Measurements from ENCODE around the gene SLC11A1.

Gene SLC11A1, protein sequence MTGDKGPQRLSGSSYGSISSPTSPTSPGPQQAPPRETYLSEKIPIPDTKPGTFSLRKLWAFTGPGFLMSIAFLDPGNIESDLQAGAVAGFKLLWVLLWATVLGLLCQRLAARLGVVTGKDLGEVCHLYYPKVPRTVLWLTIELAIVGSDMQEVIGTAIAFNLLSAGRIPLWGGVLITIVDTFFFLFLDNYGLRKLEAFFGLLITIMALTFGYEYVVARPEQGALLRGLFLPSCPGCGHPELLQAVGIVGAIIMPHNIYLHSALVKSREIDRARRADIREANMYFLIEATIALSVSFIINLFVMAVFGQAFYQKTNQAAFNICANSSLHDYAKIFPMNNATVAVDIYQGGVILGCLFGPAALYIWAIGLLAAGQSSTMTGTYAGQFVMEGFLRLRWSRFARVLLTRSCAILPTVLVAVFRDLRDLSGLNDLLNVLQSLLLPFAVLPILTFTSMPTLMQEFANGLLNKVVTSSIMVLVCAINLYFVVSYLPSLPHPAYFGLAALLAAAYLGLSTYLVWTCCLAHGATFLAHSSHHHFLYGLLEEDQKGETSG

DNA sequence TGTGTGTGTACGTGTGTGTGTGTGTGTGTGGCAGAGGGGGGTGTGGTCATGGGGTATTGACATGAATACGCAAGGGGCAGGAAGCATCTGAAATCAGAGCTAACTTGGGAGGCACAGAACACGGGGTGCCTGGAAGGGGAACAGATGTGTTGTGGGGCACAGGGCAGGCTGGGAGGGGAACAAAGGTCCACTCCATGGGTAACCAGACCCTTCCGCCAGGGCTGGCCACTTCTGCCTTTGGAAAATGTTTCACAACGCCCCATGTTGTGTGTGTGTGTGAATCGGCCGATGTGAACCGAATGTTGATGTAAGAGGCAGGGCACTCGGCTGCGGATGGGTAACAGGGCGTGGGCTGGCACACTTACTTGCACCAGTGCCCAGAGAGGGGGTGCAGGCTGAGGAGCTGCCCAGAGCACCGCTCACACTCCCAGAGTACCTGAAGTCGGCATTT is at the start of gene SLC11A1:
Gene SLC11A1 (plus strand): TSS at position 358 of the 451 bp plus-strand sequence. CDS start 96 bp downstream, outside the sequence.
- no peak within 1 kb of the TSS for H3K27ac ChIP-seq
- no peaks in the 10 kb centered on the region for H3K27me3 ChIP-seq (ENCODE audit: insufficient read depth, low read depth, severe bottlenecking)
- DNase-seq = no peak
- H3K9me3 ChIP-seq (ENCODE audit: severe bottlenecking) = no peaks in the 10 kb centered on the region
- no peaks in the 10 kb centered on the region for H3K36me3 ChIP-seq
- TF ChIP-seq, protein P1, sequence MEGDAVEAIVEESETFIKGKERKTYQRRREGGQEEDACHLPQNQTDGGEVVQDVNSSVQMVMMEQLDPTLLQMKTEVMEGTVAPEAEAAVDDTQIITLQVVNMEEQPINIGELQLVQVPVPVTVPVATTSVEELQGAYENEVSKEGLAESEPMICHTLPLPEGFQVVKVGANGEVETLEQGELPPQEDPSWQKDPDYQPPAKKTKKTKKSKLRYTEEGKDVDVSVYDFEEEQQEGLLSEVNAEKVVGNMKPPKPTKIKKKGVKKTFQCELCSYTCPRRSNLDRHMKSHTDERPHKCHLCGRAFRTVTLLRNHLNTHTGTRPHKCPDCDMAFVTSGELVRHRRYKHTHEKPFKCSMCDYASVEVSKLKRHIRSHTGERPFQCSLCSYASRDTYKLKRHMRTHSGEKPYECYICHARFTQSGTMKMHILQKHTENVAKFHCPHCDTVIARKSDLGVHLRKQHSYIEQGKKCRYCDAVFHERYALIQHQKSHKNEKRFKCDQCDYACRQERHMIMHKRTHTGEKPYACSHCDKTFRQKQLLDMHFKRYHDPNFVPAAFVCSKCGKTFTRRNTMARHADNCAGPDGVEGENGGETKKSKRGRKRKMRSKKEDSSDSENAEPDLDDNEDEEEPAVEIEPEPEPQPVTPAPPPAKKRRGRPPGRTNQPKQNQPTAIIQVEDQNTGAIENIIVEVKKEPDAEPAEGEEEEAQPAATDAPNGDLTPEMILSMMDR (IDR thresholded peaks at IDR 0.05; ENCODE audit: low read depth, low read length) = no peak
- H3K4me3 ChIP-seq (ENCODE audit: low read depth, low read length) = no peak within 1 kb of the TSS

GRCh38 chr2:218332288-218332687 is 49.8 kb upstream of the SLC11A1 start:
- TF ChIP-seq, protein P1 (IDR thresholded peaks at IDR 0.05; ENCODE audit: low read depth, low read length) = peak; percentile 60
- DNase-seq = peak; percentile 63
- Histone ChIP-seq H3K36me3 (no peaks in the 10 kb centered on the region), H3K4me3 (ENCODE audit: low read depth, low read length) (no peak overlapping the region), H3K27ac (peak overlapping the region; percentile 22; the same call in 1 of the 2 replicates), H3K9me3 (ENCODE audit: severe bottlenecking) (no peaks in the 10 kb centered on the region), H3K27me3 (ENCODE audit: insufficient read depth, low read depth, severe bottlenecking) (no peaks in the 10 kb centered on the region)

GRCh38 chr2:218332920-218333645 is 49.0 kb upstream of the SLC11A1 start:
- H3K9me3 ChIP-seq (ENCODE audit: severe bottlenecking) = no peaks in the 10 kb centered on the region
- no peak for DNase-seq
- no peak overlapping the region for H3K4me3 ChIP-seq (ENCODE audit: low read depth, low read length)
- H3K36me3 ChIP-seq = no peaks in the 10 kb centered on the region
- TF ChIP-seq, protein P1 (IDR thresholded peaks at IDR 0.05; ENCODE audit: low read depth, low read length) = no peak
- no peak overlapping the region for H3K27ac ChIP-seq
- H3K27me3 ChIP-seq (ENCODE audit: insufficient read depth, low read depth, severe bottlenecking) = no peaks in the 10 kb centered on the region

GRCh38 chr2:218334531-218334930 is 47.5 kb upstream of the SLC11A1 start:
- peak overlapping the region; percentile 33 for H3K27ac ChIP-seq
- H3K27me3 ChIP-seq (ENCODE audit: insufficient read depth, low read depth, severe bottlenecking) = no peaks in the 10 kb centered on the region
- no peaks in the 10 kb centered on the region for H3K9me3 ChIP-seq (ENCODE audit: severe bottlenecking)
- TF ChIP-seq, protein P1 (IDR thresholded peaks at IDR 0.05; ENCODE audit: low read depth, low read length) = no peak
- no peak for DNase-seq
- H3K36me3 ChIP-seq = no peaks in the 10 kb centered on the region
- H3K4me3 ChIP-seq (ENCODE audit: low read depth, low read length) = no peak overlapping the region

- H3K36me3 ChIP-seq = no peaks in the 10 kb centered on the region
- no peak overlapping the region for H3K27ac ChIP-seq
Measured at GRCh38 chr2:218340656-218341055, 41.4 kb upstream of the SLC11A1 start.

More at GRCh38 chr2:218340656-218341055, 41.4 kb upstream of the SLC11A1 start:
- Histone ChIP-seq H3K9me3 (ENCODE audit: severe bottlenecking) (no peaks in the 10 kb centered on the region), H3K27me3 (ENCODE audit: insufficient read depth, low read depth, severe bottlenecking) (no peaks in the 10 kb centered on the region), H3K4me3 (ENCODE audit: low read depth, low read length) (no peak overlapping the region)
- DNase-seq = no peak
- TF ChIP-seq, protein P1 (IDR thresholded peaks at IDR 0.05; ENCODE audit: low read depth, low read length) = no peak

Data from WERI-Rb-1 (cell line).